Aortic smooth muscle cell (primary cell): ENCODE results near the gene ABO. TPM values are rescaled to one million over a fixed set of nuclear protein-coding genes. Genes with fewer than 3 reads are reported as not detected.

Experiments used
- total RNA-seq: library from RNA; depleted of rRNA; stranded (reverse); fragments of >200 nt; gene quantifications from 2 replicates; pipeline ENCODE4 v1.2.3, GENCODE V29; 2014

ABO gene
- not detected in 2 replicates for total RNA-seq

DNA sequence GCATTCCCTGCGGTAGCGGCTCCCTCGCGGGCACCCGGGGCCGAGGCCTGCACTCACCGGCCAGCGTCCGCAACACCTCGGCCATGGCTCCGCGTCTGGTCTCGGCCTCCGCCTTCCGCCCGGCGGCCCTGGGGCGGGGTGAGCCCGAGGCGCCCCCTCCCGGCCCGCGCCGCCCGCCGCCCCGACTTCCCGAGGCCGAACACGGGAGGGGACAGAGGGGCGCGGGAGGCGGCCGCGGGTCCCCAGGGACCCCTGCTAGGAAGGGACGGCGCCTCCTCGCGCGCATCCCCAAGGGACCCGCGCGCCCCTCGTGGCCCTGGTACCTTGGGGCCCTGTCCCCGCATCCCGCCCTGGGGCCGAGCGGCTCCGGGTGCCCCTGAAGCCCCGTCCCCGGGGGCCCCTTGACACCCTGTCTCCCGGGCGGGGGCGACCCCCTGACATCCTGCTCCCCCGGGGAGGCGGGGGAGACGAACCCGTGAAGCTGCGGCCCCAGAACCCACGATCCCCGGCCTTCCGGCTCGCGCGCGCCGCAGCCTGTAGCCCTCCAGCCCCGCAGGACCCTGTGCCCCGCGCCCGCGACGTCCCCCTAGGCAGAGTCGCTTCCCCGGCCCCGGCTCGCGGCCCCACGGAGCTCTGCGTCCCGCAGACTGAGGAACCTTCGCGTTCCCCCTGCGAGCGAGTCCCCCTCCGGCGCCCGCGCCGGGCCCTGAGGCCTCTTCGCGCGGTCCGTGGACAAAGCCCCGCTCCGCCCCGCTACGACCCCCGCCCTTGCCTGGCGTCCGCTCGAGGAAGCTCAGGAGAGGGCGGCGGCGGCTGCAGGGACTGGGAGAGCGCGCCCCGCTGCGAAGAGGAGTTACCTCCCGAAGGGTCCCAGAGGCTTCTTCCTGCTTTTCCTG, at the start of gene ABO:
ABO (minus strand) TSS at position 97 of the 896 bp plus-strand sequence.

DNA sequence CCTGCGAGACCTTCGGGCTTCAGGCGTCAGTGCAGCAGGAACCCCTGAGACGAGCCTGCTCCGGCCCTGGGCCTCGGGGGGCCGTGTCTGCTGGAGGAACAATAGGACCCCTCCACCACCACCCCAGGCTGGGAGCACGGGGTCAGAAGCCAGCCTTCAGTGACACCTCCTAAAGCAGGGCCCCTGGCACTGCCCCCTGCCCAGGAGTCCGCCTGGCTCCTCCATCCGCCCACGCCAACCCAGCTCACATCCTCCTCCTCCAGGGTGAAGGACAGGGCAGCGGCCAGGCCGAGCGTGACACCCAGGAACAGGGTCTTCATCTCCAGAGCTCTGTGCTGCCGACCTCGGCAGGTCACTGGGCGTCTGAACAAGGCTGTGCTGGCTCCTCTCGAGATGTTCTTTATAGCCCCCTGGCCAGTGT, 66.1 kb downstream of the ABO start, which contains the start of gene OBP2B:
OBP2B (minus strand) TSS at position 371 of the 421 bp plus-strand sequence; CDS start at position 320, 51 bp downstream.

Other genes starting within 250 kb of the ABO start
- 25.9 and 28.9 TPM in 2 replicates for gene GTF3C5, start 244.2 kb downstream of the ABO start, total RNA-seq
- 0.19 and 0.26 TPM in 2 replicates for gene CEL, start 213.2 kb downstream of the ABO start, total RNA-seq
- 13.4 and 19.8 TPM in 2 replicates for gene RALGDS, start 154.0 kb downstream of the ABO start, total RNA-seq
- gene GBGT1, start 111.3 kb downstream of the ABO start, total RNA-seq = 3.5 and 3.8 TPM in 2 replicates
- gene OBP2B, start 66.0 kb downstream of the ABO start, total RNA-seq = not detected in 2 replicates
- 7.5 and 12.2 TPM in 2 replicates for gene SURF6, start 61.0 kb upstream of the ABO start, total RNA-seq
- 14.5 and 14.8 TPM in 2 replicates for gene MED22, start 72.9 kb upstream of the ABO start, total RNA-seq
- 2,146 and 2,339 TPM in 2 replicates for gene RPL7A, start 73.0 kb upstream of the ABO start, total RNA-seq
- gene SURF1, start 81.3 kb upstream of the ABO start, total RNA-seq = 22.7 and 36.2 TPM in 2 replicates
- gene SURF2, start 81.3 kb upstream of the ABO start, total RNA-seq = 13.9 and 21.3 TPM in 2 replicates
- 382 and 497 TPM in 2 replicates for gene SURF4, start 100.9 kb upstream of the ABO start, total RNA-seq
- gene STKLD1, start 101.2 kb upstream of the ABO start, total RNA-seq = 0.44 and 0.79 TPM in 2 replicates
- gene REXO4, start 142.8 kb upstream of the ABO start, total RNA-seq = 11.9 and 16.8 TPM in 2 replicates
- 1.8 and 2.0 TPM in 2 replicates for gene ADAMTS13, start 147.2 kb upstream of the ABO start, total RNA-seq
- 7.1 and 10.6 TPM in 2 replicates for gene CACFD1, start 184.8 kb upstream of the ABO start, total RNA-seq
- gene SLC2A6, start 203.9 kb upstream of the ABO start, total RNA-seq = 12.1 and 14.3 TPM in 2 replicates
- not detected in 2 replicates for gene MYMK, start 249.8 kb upstream of the ABO start, total RNA-seq